BE2C (cell line): ENCODE data around the gene CELA3A.
"Not testable (repeated sequence)": the region's sequence is repeated elsewhere in the genome, so short reads cannot be mapped to it uniquely, and the experiment has no call there.

Experiments used
- DNase-seq: peaks from one replicate; pipeline ENCODE4 v3.0.0-alpha.2; 2020
- H3K27me3 ChIP-seq: fragments of 250-450 bp; sonication (Bioruptor Pico); 2 replicates; pipeline ENCODE4 v1.5.1; 2020; ENCODE audit warnings: mild to moderate bottlenecking
- H3K36me3 ChIP-seq: fragments of 250-450 bp; sonication (Bioruptor Pico); 2 replicates; pipeline ENCODE4 v1.5.1; 2020; ENCODE audit warnings: mild to moderate bottlenecking
- H3K4me1 ChIP-seq: fragments of 250-450 bp; sonication (Bioruptor Pico); 2 replicates; pipeline ENCODE4 v1.5.1; 2020
- H3K4me3 ChIP-seq: 2 replicates; pipeline ENCODE4 v1.5.1; 2011; ENCODE audit warnings: low read depth, low read length
- H3K9me3 ChIP-seq: fragments of 250-450 bp; sonication (Bioruptor Pico); 2 replicates; pipeline ENCODE4 v1.5.1; 2020

The CELA3A gene

DNA sequence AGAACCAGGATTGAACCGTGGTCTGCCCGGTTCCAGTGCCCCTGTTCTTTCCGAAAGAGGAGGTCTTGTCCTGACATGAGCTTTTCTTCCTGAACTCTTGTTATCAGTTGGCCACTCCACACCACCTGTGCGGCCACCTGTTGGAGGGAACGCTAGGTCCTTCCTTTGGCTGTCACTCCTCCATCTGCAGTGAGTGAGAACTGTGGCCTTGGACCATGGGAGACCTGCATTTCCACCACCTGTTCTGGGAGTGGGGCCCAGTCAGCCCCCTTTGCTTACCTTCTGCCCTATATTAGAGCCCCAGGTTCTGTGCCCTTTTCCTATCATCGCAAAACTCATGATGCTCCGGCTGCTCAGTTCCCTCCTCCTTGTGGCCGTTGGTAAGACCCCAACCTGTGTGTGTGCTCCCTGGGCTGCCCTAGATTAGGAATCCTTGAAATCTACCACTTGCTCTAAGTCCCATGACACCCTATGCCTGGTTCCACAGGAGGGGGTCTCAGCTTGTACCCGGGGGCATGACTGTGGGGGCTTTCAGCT is 24.7 kb upstream of the CELA3A start, which contains the start of gene CELA3B:
Gene CELA3B, plus strand, starts transcription at position 320 of the 537 bp plus-strand sequence. Its CDS starts 18 bp downstream, at position 338.
- H3K4me3 ChIP-seq, H3K9me3 ChIP-seq, H3K27me3 ChIP-seq, H3K36me3 ChIP-seq, H3K4me1 ChIP-seq, DNase-seq: not testable (repeated sequence)

DNA sequence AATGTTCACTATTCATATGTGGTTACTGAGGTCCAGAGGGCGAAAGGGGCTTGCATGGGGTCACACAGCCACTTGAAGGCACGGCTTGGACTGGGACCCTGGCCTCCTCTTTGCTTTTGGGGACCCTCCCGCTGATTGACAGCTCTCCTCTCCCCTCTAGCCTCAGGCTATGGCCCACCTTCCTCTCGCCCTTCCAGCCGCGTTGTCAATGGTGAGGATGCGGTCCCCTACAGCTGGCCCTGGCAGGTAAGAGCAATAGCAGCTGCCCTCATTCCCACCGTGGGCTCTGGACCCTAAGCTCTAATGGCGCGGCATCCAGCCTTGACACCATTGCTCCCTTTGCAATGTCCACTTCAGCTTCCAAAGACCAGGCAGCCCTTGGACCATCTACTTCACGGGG is 23.2 kb upstream of the CELA3A start:
- not testable (repeated sequence) for H3K36me3 ChIP-seq, H3K9me3 ChIP-seq, H3K4me1 ChIP-seq, H3K4me3 ChIP-seq, DNase-seq, H3K27me3 ChIP-seq

DNA sequence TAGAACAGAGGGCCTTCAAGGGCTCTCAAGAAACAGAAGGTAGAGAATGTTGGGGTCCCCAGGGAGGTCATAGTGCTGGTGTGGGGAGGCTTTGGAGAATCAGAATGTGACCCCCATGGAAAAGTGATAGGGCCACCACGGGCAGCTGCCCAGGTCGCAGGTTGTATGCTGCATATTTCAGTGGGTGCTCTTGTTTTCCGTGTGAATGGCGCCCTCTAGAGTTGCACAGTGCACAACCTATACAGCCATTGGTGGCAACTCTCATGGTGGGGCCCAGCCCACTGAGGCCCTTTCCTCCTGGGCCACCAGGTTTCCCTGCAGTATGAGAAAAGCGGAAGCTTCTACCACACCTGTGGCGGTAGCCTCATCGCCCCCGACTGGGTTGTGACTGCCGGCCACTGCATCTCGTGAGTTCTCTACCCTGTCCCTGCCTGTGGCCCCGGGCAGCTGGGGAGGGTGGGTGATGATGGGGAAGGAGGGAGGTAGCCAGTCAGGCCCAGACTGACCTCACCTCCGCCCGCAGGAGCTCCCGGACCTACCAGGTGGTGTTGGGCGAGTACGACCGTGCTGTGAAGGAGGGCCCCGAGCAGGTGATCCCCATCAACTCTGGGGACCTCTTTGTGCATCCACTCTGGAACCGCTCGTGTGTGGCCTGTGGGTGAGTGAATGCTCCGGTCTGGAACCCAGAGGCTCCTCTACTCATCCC is 20.8 kb upstream of the CELA3A start:
- H3K36me3 ChIP-seq, H3K27me3 ChIP-seq, H3K4me1 ChIP-seq, H3K9me3 ChIP-seq, H3K4me3 ChIP-seq, DNase-seq: not testable (repeated sequence)

DNA sequence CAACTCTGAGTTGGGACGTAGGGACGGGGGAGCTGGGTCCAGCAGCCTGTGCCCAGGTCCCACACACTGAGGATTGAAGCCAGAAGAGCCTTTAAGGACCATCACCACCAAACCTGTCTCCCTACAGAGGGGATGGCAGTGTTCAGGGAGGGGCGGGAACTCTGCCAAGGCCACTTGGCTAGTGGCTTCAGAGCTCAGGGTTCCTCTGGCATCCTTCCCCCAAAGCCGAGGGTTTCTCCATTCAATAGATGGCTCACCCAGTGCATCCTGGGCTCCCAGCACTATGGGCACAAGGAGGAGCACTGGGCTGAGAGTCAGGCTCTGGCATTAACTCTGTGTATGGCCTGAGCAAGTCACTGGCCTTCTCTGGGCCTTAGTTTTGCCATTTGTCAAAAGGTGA is 20.2 kb upstream of the CELA3A start:
- not testable (repeated sequence) for H3K36me3 ChIP-seq, H3K4me1 ChIP-seq, H3K27me3 ChIP-seq, DNase-seq, H3K9me3 ChIP-seq, H3K4me3 ChIP-seq

DNA sequence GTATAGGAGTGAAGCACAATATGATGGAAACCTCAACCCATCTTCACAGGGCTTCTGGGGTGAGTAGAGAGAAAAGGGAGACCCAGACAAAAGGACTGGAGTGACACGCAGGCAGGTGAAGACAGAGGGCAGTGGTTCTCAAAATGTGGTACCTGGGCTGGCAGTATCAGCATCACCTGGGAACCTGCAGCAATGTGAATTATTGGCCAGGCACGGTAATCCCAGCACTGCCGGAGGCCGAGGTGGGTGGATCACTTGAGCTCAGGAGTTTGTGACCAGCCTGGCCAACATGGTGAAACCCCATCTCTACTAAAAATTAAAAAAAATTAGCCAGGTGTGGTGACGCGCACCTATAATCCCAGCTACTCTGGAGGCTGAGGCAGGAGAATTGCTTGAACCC is 19.3 kb upstream of the CELA3A start:
- not testable (repeated sequence) for H3K4me3 ChIP-seq, H3K27me3 ChIP-seq, DNase-seq, H3K9me3 ChIP-seq, H3K4me1 ChIP-seq, H3K36me3 ChIP-seq

DNA sequence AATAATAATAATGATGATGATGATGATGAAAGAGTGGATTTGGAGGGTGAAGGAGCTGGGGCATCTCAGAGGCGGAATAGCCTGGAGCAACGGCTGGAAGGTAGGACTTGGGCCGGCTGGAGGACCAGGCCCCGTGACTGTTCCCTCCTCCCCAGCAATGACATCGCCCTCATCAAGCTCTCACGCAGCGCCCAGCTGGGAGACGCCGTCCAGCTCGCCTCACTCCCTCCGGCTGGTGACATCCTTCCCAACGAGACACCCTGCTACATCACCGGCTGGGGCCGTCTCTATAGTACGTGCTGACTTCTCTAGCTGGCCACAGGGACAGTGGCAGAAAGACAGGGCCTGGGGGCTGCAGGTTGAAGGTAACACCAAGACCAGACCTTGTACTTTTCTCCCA is 17.9 kb upstream of the CELA3A start:
- not testable (repeated sequence) for H3K36me3 ChIP-seq

DNA sequence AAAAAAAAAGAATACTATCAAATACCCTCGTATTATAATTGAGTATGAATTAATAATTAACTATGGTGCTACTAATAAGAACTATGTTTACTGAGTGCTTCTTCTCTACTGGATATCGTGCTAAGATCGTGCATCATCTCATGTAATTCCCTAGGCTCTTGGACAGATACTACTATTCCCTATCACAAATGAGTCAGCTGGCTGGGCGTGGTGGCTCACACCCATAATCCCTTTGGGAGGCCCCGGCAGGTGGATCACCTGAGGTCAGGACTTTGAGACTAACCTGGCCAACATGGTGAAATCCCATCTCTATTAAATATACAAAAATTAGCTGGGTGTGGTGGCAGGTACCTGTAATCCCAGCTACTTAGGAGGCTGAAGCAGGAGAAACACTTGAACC is 15.6 kb upstream of the CELA3A start:
- H3K9me3 ChIP-seq, H3K36me3 ChIP-seq, DNase-seq, H3K4me1 ChIP-seq, H3K27me3 ChIP-seq, H3K4me3 ChIP-seq: not testable (repeated sequence)

More for the DNA sequence above, 17.9 kb upstream of the CELA3A start:
- H3K9me3 ChIP-seq, H3K4me1 ChIP-seq, DNase-seq, H3K4me3 ChIP-seq, H3K27me3 ChIP-seq: not testable (repeated sequence)

DNA sequence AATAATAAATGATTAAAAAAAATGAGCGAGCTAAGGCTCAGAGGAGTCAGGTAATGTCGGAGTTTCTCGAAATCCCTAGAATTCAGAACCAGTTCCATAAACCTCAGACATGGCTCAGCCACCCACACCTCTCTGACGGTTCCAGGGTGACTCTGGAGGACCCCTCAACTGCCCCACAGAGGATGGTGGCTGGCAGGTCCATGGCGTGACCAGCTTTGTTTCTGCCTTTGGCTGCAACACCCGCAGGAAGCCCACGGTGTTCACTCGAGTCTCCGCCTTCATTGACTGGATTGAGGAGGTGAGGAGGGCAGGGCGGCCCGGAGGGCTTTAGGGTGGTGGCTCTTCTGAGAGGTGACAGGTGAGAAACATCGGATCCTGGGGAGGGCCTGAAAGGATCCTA is 15.1 kb upstream of the CELA3A start:
- not testable (repeated sequence) for H3K27me3 ChIP-seq, H3K9me3 ChIP-seq, H3K4me3 ChIP-seq, H3K4me1 ChIP-seq, DNase-seq, H3K36me3 ChIP-seq

DNA sequence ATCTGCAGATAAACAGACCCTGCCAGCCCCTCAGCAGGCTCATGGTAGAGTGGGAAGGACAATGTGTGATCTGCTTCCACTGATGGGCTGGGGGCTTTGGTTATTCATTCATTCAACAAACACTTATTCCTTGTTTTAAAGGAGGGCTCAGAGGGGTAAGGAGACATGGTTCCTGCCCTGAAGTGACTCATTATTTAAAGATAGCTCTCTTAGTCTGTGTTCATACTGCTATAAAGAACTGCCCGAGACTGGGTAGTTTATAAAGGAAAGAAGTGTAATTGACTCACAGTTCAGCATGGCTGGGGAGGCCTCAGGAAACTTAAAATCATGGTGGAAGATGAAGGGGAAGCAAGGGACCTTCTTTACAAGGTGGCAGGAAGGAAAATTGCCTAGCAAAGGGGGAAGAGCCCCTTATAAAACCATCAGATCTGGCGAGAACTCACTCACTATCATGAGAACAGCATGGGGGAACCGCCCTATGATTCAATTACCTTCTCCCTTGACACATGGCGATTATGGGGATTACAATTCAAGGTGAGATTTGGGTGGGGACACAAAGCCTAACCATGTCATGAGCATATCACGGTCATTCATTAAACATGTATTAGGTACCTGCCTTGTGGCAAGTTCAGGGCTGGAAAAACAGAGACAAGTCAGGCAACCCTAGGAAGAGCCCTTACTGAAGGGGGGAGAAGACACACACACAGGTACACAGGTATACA is 11.6 kb upstream of the CELA3A start:
- not testable (repeated sequence) for H3K4me3 ChIP-seq, H3K9me3 ChIP-seq, DNase-seq, H3K4me1 ChIP-seq, H3K36me3 ChIP-seq, H3K27me3 ChIP-seq

DNA sequence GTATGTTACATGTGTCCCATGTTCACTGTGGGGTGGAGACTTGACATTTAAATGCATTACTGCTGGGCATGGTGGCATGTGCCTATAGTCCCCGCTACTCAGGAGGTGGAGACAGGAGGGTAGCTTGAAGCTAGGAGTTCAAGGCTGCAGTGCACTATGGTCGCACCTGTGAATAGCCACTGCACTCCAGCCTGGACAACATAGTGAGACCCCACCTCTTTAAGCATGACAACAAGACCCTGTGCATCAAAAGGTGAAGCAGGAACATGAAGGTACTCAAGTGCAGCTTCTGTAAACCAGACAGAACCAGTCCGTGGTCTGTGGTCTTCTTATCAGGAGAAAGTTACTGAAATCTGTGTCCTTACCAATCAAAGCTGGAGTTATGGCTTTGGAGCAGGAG is 9.3 kb upstream of the CELA3A start:
- H3K36me3 ChIP-seq, H3K27me3 ChIP-seq, H3K4me3 ChIP-seq, DNase-seq, H3K9me3 ChIP-seq, H3K4me1 ChIP-seq: not testable (repeated sequence)

DNA sequence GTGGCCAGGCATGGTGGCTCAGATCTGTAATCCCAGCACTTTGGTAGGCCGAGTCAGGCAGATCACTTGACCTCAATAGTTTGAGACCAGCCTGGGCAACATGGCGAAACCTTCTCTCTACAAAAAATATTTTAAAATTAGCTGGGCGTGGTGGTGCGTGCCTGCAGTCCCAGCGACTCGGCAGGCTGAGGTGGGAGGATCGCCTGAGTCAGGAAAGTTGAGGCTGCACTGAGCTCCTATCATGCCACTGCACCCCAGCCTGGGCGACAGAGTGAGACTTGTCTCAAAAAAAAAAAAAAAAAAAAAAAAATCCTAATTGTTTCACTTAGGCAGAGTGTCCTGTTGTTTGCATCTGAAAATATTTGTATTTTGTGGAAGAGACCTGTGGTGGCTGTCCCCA is 6.7 kb upstream of the CELA3A start:
- not testable (repeated sequence) for H3K9me3 ChIP-seq, H3K36me3 ChIP-seq, H3K4me3 ChIP-seq, H3K4me1 ChIP-seq, DNase-seq, H3K27me3 ChIP-seq

DNA sequence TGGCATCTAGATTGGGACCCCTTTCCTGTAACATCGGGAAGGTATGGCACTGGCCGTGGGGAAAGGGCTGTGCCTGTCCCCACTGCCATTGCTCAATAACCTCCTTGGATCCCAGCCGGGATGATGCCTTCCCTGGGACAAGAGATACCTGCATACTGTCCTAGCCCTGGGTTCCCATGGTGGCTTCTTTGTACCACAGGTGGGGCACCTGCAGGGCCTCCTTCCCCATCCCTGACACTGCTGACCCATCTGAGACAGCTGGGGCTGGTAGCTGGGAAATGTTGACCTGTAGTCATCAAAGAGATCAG is 4.8 kb upstream of the CELA3A start:
- H3K4me3 ChIP-seq = not testable (repeated sequence)

DNA sequence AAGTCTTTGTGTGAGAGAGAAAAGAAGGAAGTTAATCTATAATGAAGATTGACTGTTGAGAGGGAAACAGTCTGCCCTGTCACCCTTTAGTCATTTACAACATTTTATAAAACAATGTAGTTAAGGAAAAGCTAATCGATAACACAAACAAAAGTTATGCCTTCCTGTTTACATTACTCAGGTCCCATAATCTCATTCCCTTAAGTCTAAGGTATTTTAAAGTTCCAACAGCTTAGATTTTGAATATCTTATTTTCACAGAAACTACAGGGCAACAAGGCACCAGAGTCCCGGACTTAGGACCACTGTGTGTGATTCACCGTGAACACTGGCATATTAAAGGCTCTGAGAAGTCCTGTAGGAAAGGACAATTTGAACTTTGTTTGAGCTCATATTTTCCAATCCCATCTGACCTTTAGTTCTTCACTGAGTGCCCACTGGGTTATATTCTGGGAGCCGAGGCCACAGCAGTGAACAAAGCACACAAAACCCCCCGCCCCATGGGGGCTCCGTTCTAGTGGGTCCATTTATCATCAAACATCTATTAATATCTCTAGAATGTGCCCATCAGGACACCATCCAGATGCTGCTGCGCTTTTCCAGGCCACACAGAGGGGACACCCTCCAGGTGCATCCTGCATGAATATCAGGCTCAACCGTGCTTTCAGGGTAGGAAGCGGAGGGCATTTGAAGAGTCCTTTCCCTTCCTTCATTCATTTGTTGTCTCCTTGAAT is 3.4 kb upstream of the CELA3A start:
- H3K4me1 ChIP-seq, H3K4me3 ChIP-seq, DNase-seq: not testable (repeated sequence)

More for the DNA sequence above, 4.8 kb upstream of the CELA3A start:
- not testable (repeated sequence) for DNase-seq, H3K4me1 ChIP-seq, H3K9me3 ChIP-seq, H3K36me3 ChIP-seq, H3K27me3 ChIP-seq

DNA sequence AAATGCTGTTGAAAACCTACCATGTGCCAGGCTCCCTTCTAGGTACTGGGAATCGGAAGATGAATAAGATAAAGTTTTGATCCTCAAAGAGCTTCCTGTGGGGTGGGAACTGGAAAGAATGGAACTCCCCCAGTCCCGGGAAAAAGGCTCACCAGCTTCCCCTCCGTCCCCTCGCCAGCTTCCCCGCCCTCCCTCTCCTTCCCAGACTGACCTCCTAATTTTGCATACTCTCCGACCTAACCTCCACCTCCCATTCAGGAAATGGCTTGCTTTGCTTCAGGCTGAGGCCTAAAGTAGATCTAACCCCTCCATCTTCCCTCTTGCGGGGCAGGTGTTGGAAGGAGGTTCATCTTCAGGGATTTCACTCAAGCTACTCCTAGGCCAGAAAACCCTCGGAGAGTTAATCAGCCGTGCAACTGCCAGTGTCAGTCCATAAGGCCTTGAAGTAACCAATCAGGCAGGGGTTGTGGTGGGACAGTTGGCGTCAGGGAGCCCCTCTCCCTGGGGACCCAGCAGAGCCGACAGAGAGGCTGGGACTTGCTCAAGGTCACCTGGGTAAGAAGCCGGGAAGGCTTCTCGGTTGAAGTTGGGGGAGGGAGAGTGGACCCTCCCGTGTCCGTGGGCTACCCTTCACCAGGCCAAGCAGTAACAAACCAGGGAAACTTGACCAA is 2.7 kb upstream of the CELA3A start:
- not testable (repeated sequence) for H3K27me3 ChIP-seq, H3K36me3 ChIP-seq, H3K4me1 ChIP-seq, DNase-seq, H3K4me3 ChIP-seq, H3K9me3 ChIP-seq

More for the DNA sequence above, 3.4 kb upstream of the CELA3A start:
- H3K27me3 ChIP-seq, H3K9me3 ChIP-seq, H3K36me3 ChIP-seq: not testable (repeated sequence)

DNA sequence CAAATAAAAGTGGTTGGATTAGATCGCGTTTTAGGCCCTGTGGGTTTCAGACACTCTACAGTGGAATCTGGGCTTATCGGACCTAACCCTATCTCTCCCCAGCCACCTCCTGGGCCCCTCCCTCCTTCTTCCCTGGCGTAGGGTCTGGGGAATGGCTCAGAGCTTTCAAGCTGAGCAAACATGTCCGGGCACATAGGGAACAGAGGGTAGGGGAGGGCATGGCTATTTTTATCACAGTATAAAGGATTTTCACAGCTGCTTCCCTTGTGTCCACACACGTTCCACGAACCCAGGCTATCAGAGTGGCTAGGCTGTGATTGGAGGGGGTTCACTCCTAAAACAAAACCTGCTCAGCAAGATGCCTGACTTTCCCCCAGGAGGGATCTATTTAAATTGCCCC is 1.8 kb upstream of the CELA3A start:
- not testable (repeated sequence) for H3K4me3 ChIP-seq, DNase-seq, H3K36me3 ChIP-seq, H3K9me3 ChIP-seq, H3K4me1 ChIP-seq, H3K27me3 ChIP-seq
